Endothelial cell of umbilical vein (primary cell): ENCODE results near the gene SLC9A1. TPM values are rescaled to one million over a fixed set of nuclear protein-coding genes. Genes with fewer than 3 reads are reported as not detected.

Experiments used
- BruUV-seq: library from RNA; stranded (reverse); fragments of 400-500 nt; replicated peaks from 2 replicates; lab custom pipeline; 2021; lab: Mats Ljungman, UMichigan
- CTCF ChIA-PET: fragments of 300-600, 350-600 bp; sonication (Branson Sonifier 250); formaldehyde crosslinking; loops from one replicate; lab custom pipeline; 2021; ENCODE audit warnings: antibody characterized with exemption, inconsistent platforms; lab: Charles Lee
- POLR2A ChIA-PET: fragments of 300-600, 350-600 bp; sonication (Branson Sonifier 250); formaldehyde crosslinking; loops from one replicate; lab custom pipeline; 2021; ENCODE audit warnings: antibody characterized with exemption, inconsistent platforms; lab: Charles Lee
- DNase-seq: peaks from one replicate; pipeline ENCODE4 v3.0.0-alpha.2; 2011; ENCODE audit warnings: low read depth, low spot score
- FAIRE-seq: peaks from 2 replicates; lab custom pipeline; 2011; peaks lifted over from hg19 to GRCh38; lab: Jason Lieb, UNC
- H2AFZ ChIP-seq: 2 replicates; pipeline ENCODE4 v1.6.0; 2012; ENCODE audit warnings: low read depth, low read length, control low read depth, inconsistent platforms
- H3K27ac ChIP-seq: 2 replicates; pipeline ENCODE4 v1.5.1; 2011; ENCODE audit warnings: low read depth, mild to moderate bottlenecking, control low read depth, low read length, moderate library complexity; ENCODE audit not compliant: insufficient read depth
- H3K27me3 ChIP-seq, 2 experiments: 2 replicates each; pipeline versions ENCODE4 v1.6.0 to v1.6.1; 2011; ENCODE audit warnings: low read length in 2 of 2, mixed read lengths in 1 of 2; ENCODE audit not compliant: control insufficient read depth in 2 of 2, insufficient read depth in 2 of 2
- H3K36me3 ChIP-seq, 2 experiments: 2 replicates in 1 of 2; 3 replicates in 1 of 2; pipeline ENCODE4 v1.5.1; 2011; ENCODE audit warnings: low read length in 2 of 2, mild to moderate bottlenecking in 1 of 2, moderate library complexity in 1 of 2; ENCODE audit not compliant: control insufficient read depth in 2 of 2, insufficient read depth in 2 of 2; ENCODE audit errors: extremely low read depth in 1 of 2
- H3K4me1 ChIP-seq: 3 replicates; pipeline ENCODE4 v1.5.1; 2011; ENCODE audit warnings: mild to moderate bottlenecking, low read length; ENCODE audit not compliant: control insufficient read depth, insufficient read depth; ENCODE audit errors: extremely low read depth
- H3K4me2 ChIP-seq: 2 replicates; pipeline ENCODE4 v1.6.1; 2011; ENCODE audit warnings: low read length, control low read depth, mixed read lengths; ENCODE audit not compliant: insufficient read depth
- H3K4me3 ChIP-seq, 3 experiments: fragments of 200-600 bp in 1 of 3; sonication (generic), shearing (Covaris generic) in 1 of 3; replicated peaks in 1 of 3; 2 replicates each; pipeline ENCODE4 v1.5.1; 2011 to 2016; ENCODE audit warnings: control low read depth in 3 of 3, low read length in 3 of 3, mild to moderate bottlenecking in 2 of 3, inconsistent platforms in 1 of 3, low read depth in 1 of 3, moderate library complexity in 1 of 3; ENCODE audit not compliant: insufficient read depth in 1 of 3
- H3K79me2 ChIP-seq: 2 replicates; pipeline ENCODE4 v1.6.0; 2012; ENCODE audit warnings: low read length, inconsistent platforms; ENCODE audit not compliant: control insufficient read depth, insufficient read depth
- H3K9ac ChIP-seq: replicated peaks from 2 replicates; pipeline ENCODE3; 2011; ENCODE audit warnings: low read length, control low read depth; ENCODE audit not compliant: insufficient read depth; ENCODE audit errors: extremely low read depth
- H3K9me1 ChIP-seq: replicated peaks from 3 replicates; pipeline ENCODE4 v1.6.0; 2011; ENCODE audit warnings: mild to moderate bottlenecking, low read length; ENCODE audit not compliant: control insufficient read depth, insufficient read depth; ENCODE audit errors: extremely low read depth
- H3K9me3 ChIP-seq: replicated peaks from 2 replicates; pipeline ENCODE4 v1.5.1; 2012; ENCODE audit warnings: low read length, inconsistent platforms; ENCODE audit not compliant: control insufficient read depth, insufficient read depth
- H4K20me1 ChIP-seq: replicated peaks from 2 replicates; pipeline ENCODE3; 2011; ENCODE audit warnings: mild to moderate bottlenecking, low read length; ENCODE audit not compliant: control insufficient read depth, insufficient read depth; ENCODE audit errors: extremely low read depth
- CTCF ChIP-seq, 2 donors: IDR thresholded peaks; 1 replicate in 1 of 2; 2 replicates in 1 of 2; pipeline ENCODE4 v1.5.1; 2011; ENCODE audit warnings: low read length in 2 of 2, mild to moderate bottlenecking in 2 of 2, moderate library complexity in 2 of 2, control low read depth in 1 of 2, inconsistent platforms in 1 of 2, low read depth in 1 of 2; ENCODE audit not compliant: insufficient read depth in 1 of 2; ENCODE audit errors: extremely low read depth in 1 of 2
- EZH2 ChIP-seq: IDR thresholded peaks from 2 replicates; pipeline ENCODE4 v1.6.1; 2012; ENCODE audit warnings: borderline replicate concordance, low read depth, mild to moderate bottlenecking, moderate library complexity, low read length, inconsistent platforms; ENCODE audit not compliant: severe bottlenecking
- FOS ChIP-seq: IDR thresholded peaks from 2 replicates; pipeline ENCODE4 v1.6.1; 2011; ENCODE audit warnings: mild to moderate bottlenecking, low read length, moderate library complexity, borderline replicate concordance; ENCODE audit not compliant: insufficient read depth
- GATA2 ChIP-seq: IDR thresholded peaks from 2 replicates; pipeline ENCODE4 v1.7.0; 2011; ENCODE audit warnings: low read depth, mild to moderate bottlenecking, moderate library complexity, mixed read lengths, low read length; ENCODE audit not compliant: insufficient read length, insufficient read depth
- JUN ChIP-seq: IDR thresholded peaks from 2 replicates; pipeline ENCODE4 v1.6.1; 2011; ENCODE audit warnings: borderline replicate concordance, low read depth; ENCODE audit not compliant: insufficient read length, insufficient read depth
- MYC ChIP-seq: IDR thresholded peaks from one replicate; pipeline ENCODE4 v1.6.1; 2011; ENCODE audit warnings: mild to moderate bottlenecking, low read depth, low read length
- POLR2A ChIP-seq: IDR thresholded peaks from 2 replicates; pipeline ENCODE4 v1.6.1; 2012; ENCODE audit warnings: low read depth, mild to moderate bottlenecking, control low read depth, low read length
- dilution Hi-C: fragments of 300-500 bp; cut with MboI; formaldehyde crosslinking; loops from one replicate; pipeline ENCODE4 v1.15.0; 2019; ENCODE audit warnings: low sequenced_read_pairs; ENCODE audit not compliant: extremely low pct_ligation_motif_present
- intact Hi-C: fragments of 100-400 bp; cut with micrococcal nuclease; formaldehyde crosslinking; loops from one replicate; pipeline ENCODE4 v1.10.0; 2022
- polyA plus RNA-seq, 4 experiments: library from polyadenylated mRNA; depleted of rRNA in 3 of 4; stranded (reverse) in 3 of 4; unstranded in 1 of 4; fragments of >200 nt; gene quantifications; 2 replicates each; pipeline versions ENCODE4 v1.2.1 to v1.2.3, GENCODE V29; 2011 to 2012; ENCODE audit warnings: missing spikeins in 1 of 4
- total RNA-seq: library from RNA; stranded (reverse); gene quantifications from 2 replicates; pipeline ENCODE4 v1.2.3, GENCODE V29; 2021

SLC9A1 gene
- total and polyA plus RNA-seq, 2 donors (not counting 3 experiments of a cell fraction or from before 2014, with no cell fraction given), result 22.8 to 59.2 TPM

GRCh38 chr1:27122652-27123051 lies 32.3 kb downstream of the SLC9A1 start:
- no TSS peak for BruUV-seq
- no peak overlapping the region for H3K4me3 ChIP-seq
- DNase-seq (peak; percentile 83), FAIRE-seq (peak; percentile 98)
- no peaks in the 10 kb centered on the region for H3K36me3 ChIP-seq
- H3K27ac ChIP-seq, result peak overlapping the region; percentile 14
- intact Hi-C loops (loop anchor here (1.0 kb wide), 2 partner anchors 10 to 33 kb away; partner anchors contain the start of gene SLC9A1), dilution Hi-C loops (no loop called here)
- no peaks in the 10 kb centered on the region for H3K9me1 ChIP-seq
- ChIA-PET POLR2A (interaction anchor here (1.2 kb wide), 2 partner anchors 10 to 32 kb away, joined by 6 to 7 read pairs; partner anchors contain the start of gene SLC9A1), CTCF (interaction anchor here (0.6 to 3.9 kb wide), 6 partner anchors 10 to 320 kb away, joined by 3 to 17 read pairs (median 3); partner anchors contain the start of gene SLC9A1)
- peaks cover 22% of the 10 kb centered on the region for H3K4me1 ChIP-seq
- peaks cover 28% of the 10 kb centered on the region for H3K79me2 ChIP-seq
- no peaks in the 10 kb centered on the region for H3K9me3 ChIP-seq
- H3K9ac ChIP-seq, result no peak overlapping the region
- no peaks in the 10 kb centered on the region for H3K27me3 ChIP-seq
- no peaks in the 10 kb centered on the region for H4K20me1 ChIP-seq
- H3K4me2 ChIP-seq, result peak overlapping the region; percentile 42
- no peak overlapping the region for H2AFZ ChIP-seq
- TF ChIP-seq POLR2A (no peak), MYC (peak; percentile 43), JUN (peak; percentile 69), CTCF (IDR thresholded peaks at IDR 0.05; ENCODE audit: extremely low read depth in 1 of 2, insufficient read depth in 1 of 2, low read depth in 1 of 2, low read length in 2 of 2) (no peak), FOS (peak; percentile 92), GATA2 (no peak), EZH2 (no peak)
